Measurements from ENCODE around the gene NBL1.

Gene NBL1

GRCh38 chr1:19670787-19671186 is 26.7 kb downstream of the NBL1 start:
- no peak for DNase-seq (ENCODE audit: low read depth)

GRCh38 chr1:19672237-19672636 is 28.1 kb downstream of the NBL1 start:
- no peak for DNase-seq (ENCODE audit: low read depth)

- DNase-seq (ENCODE audit: low read depth) = no peak
Measured at GRCh38 chr1:19675797-19676196, 31.7 kb downstream of the NBL1 start.

- no peak for DNase-seq (ENCODE audit: low read depth)
Measured at GRCh38 chr1:19676438-19676922, 32.4 kb downstream of the NBL1 start.

- no peak for DNase-seq (ENCODE audit: low read depth)
Measured at GRCh38 chr1:19678493-19678892, 34.4 kb downstream of the NBL1 start.

GRCh38 chr1:19678931-19679453 is 34.9 kb downstream of the NBL1 start:
- no peak for DNase-seq (ENCODE audit: low read depth)

- DNase-seq (ENCODE audit: low read depth) = no peak
Measured at GRCh38 chr1:19679691-19680090, 35.6 kb downstream of the NBL1 start.

- no peak for DNase-seq (ENCODE audit: low read depth)
Measured at GRCh38 chr1:19680644-19681043, 36.5 kb downstream of the NBL1 start.

- DNase-seq (ENCODE audit: low read depth) = no peak
Measured at GRCh38 chr1:19682257-19682656, 38.1 kb downstream of the NBL1 start.

GRCh38 chr1:19682901-19683300 is 38.8 kb downstream of the NBL1 start:
- no peak for DNase-seq (ENCODE audit: low read depth)

- no peak for DNase-seq (ENCODE audit: low read depth)
Measured at GRCh38 chr1:19683351-19683750, 39.2 kb downstream of the NBL1 start.

- no peak for DNase-seq (ENCODE audit: low read depth)
Measured at GRCh38 chr1:19684677-19685076, 40.6 kb downstream of the NBL1 start.

GRCh38 chr1:19685994-19686393 is 41.9 kb downstream of the NBL1 start:
- no peak for DNase-seq (ENCODE audit: low read depth)

- no peak for DNase-seq (ENCODE audit: low read depth)
Measured at GRCh38 chr1:19687414-19687813, 43.3 kb downstream of the NBL1 start.

GRCh38 chr1:19688041-19688842 is 44.1 kb downstream of the NBL1 start:
- DNase-seq (ENCODE audit: low read depth) = no peak

- DNase-seq (ENCODE audit: low read depth) = no peak
Measured at GRCh38 chr1:19689085-19689757, 45.1 kb downstream of the NBL1 start.

GRCh38 chr1:19689856-19690255 is 45.7 kb downstream of the NBL1 start:
- no peak for DNase-seq (ENCODE audit: low read depth)

GRCh38 chr1:19690342-19690741 is 46.2 kb downstream of the NBL1 start:
- DNase-seq (ENCODE audit: low read depth) = no peak

GRCh38 chr1:19694298-19694697 is 50.2 kb downstream of the NBL1 start:
- DNase-seq (ENCODE audit: low read depth) = no peak

- DNase-seq (ENCODE audit: low read depth) = no peak
Measured at GRCh38 chr1:19695772-19696171, 51.7 kb downstream of the NBL1 start.

- DNase-seq (ENCODE audit: low read depth) = no peak
Measured at GRCh38 chr1:19696820-19697219, 52.7 kb downstream of the NBL1 start.

GRCh38 chr1:19698181-19698580 is 54.1 kb downstream of the NBL1 start:
- DNase-seq (ENCODE audit: low read depth) = no peak

GRCh38 chr1:19700079-19700777 is 56.1 kb downstream of the NBL1 start:
- no peak for DNase-seq (ENCODE audit: low read depth)

Data from activated gamma-delta T cell treated with anti-CD3 and anti-CD28 coated beads, Interleukin-2, amount 50 U/mL, for 16 hours (primary cell).